Measurements from ENCODE around the gene IGFL4.

GRCh38 chr19:46017095-46017429 lies 23.7 kb downstream of the IGFL4 start:
- TF ChIP-seq CTCF (IDR thresholded peaks at IDR 0.05) (peak in 3 of 5 experiments; percentile 26 to 63 (median 39)), POLR2AphosphoS5 (IDR thresholded peaks at IDR 0.05) (no peak)

Measured in transverse colon (tissue), 4 donors.